G401 (cell line): ENCODE results near the gene ANTXRL. TPM values are rescaled to one million over a fixed set of nuclear protein-coding genes. Genes with fewer than 3 reads are reported as not detected.
"Not testable (repeated sequence)": the region's sequence is repeated elsewhere in the genome, so short reads cannot be mapped to it uniquely, and the experiment has no call there.

Source experiments
- DNase-seq: peaks from one replicate; pipeline ENCODE4 v3.0.0-alpha.2; 2015; ENCODE audit warnings: low spot score
- in situ Hi-C: cut with HindIII; loops from 2 replicates; pipeline ENCODE4 v1.10.0; 2016; ENCODE audit warnings: low sequenced_read_pairs, mixed read lengths
- total RNA-seq: library from RNA; depleted of rRNA; stranded (reverse); fragments of >200 nt; shearing (Covaris generic); gene quantifications from 2 replicates; pipeline ENCODE4 v1.2.3, GENCODE V29; 2014

ANTXRL gene
- total RNA-seq, 1 experiment from 2014 or later: not detected

- DNase-seq: no peak
- in situ Hi-C loops: no loop called here
Observed at GRCh38 chr10:46317889-46318288, 31.1 kb downstream of the ANTXRL start.

- in situ Hi-C loops: no loop called here
- no peak for DNase-seq
Observed at GRCh38 chr10:46318799-46319198, 32.0 kb downstream of the ANTXRL start.

- in situ Hi-C loops: no loop called here
- DNase-seq: no peak
Observed at GRCh38 chr10:46319389-46319788, 32.6 kb downstream of the ANTXRL start.

- no peak for DNase-seq
- in situ Hi-C loops: no loop called here
Observed at GRCh38 chr10:46321770-46322169, 35.0 kb downstream of the ANTXRL start.

GRCh38 chr10:46323176-46323575 lies 36.4 kb downstream of the ANTXRL start:
- DNase-seq: no peak
- in situ Hi-C loops: no loop called here

GRCh38 chr10:46325021-46325420 lies 38.2 kb downstream of the ANTXRL start:
- in situ Hi-C loops: no loop called here
- DNase-seq: no peak

- no peak for DNase-seq
- in situ Hi-C loops: no loop called here
Observed at GRCh38 chr10:46326066-46326465, 39.3 kb downstream of the ANTXRL start.

- in situ Hi-C loops: no loop called here
Observed at GRCh38 chr10:46326971-46327370, 40.2 kb downstream of the ANTXRL start.

GRCh38 chr10:46327685-46328084 lies 40.9 kb downstream of the ANTXRL start:
- DNase-seq: no peak
- in situ Hi-C loops: no loop called here

More at GRCh38 chr10:46326971-46327370, 40.2 kb downstream of the ANTXRL start:
- DNase-seq: no peak

- in situ Hi-C loops: no loop called here
- no peak for DNase-seq
Observed at GRCh38 chr10:46328853-46329689, 42.3 kb downstream of the ANTXRL start.

- no peak for DNase-seq
Observed at GRCh38 chr10:46329690-46330016, 42.9 kb downstream of the ANTXRL start.

GRCh38 chr10:46330894-46331293 lies 44.1 kb downstream of the ANTXRL start:
- in situ Hi-C loops: no loop called here
- DNase-seq: no peak

More at GRCh38 chr10:46329690-46330016, 42.9 kb downstream of the ANTXRL start:
- in situ Hi-C loops: no loop called here

GRCh38 chr10:46365484-46365883 lies 78.7 kb downstream of the ANTXRL start:
- in situ Hi-C loops, DNase-seq: not testable (repeated sequence)

- in situ Hi-C loops, DNase-seq: not testable (repeated sequence)
Observed at GRCh38 chr10:46367209-46367608, 80.4 kb downstream of the ANTXRL start.

GRCh38 chr10:46367666-46368240 lies 81.0 kb downstream of the ANTXRL start:
- in situ Hi-C loops, DNase-seq: not testable (repeated sequence)

GRCh38 chr10:46368956-46369355 lies 82.2 kb downstream of the ANTXRL start:
- DNase-seq, in situ Hi-C loops: not testable (repeated sequence)

GRCh38 chr10:46374410-46374809 lies 87.6 kb downstream of the ANTXRL start:
- in situ Hi-C loops, DNase-seq: not testable (repeated sequence)

- in situ Hi-C loops, DNase-seq: not testable (repeated sequence)
Observed at GRCh38 chr10:46375406-46375805, 88.6 kb downstream of the ANTXRL start, which contains the start of gene ANXA8L1. TSS of gene ANXA8L1 (plus strand) at chr10:46375776. CDS start at chr10:46375852, 76 bp downstream.

- in situ Hi-C loops, DNase-seq: not testable (repeated sequence)
Observed at GRCh38 chr10:46377022-46377421, 90.2 kb downstream of the ANTXRL start.

- DNase-seq, in situ Hi-C loops: not testable (repeated sequence)
Observed at GRCh38 chr10:46377651-46378050, 90.9 kb downstream of the ANTXRL start.
